Measurements from ENCODE around the gene FOXP4. TPM values are rescaled to one million over a fixed set of nuclear protein-coding genes. Genes with fewer than 3 reads are reported as not detected.
A peak's percentile ranks its signal among the peaks of the same experiment; 100 is the strongest.

FOXP4 gene
- 100 to 1,000 TPM in 1 of 4 donors, 10 to 100 TPM in 3; 13.8 to 150 (median 16.4) TPM for polyA plus RNA-seq
- long read RNA-seq, donor 1, full-length matches to known transcripts: 10 of 100 reads
- long read RNA-seq, donor 1, partial matches to known transcripts: 90 of 100 reads
- long read RNA-seq, donor 1, other reads (novel, unspliced or antisense): 0 of 100 reads
- long read RNA-seq, donor 2, full-length matches to known transcripts: 3 of 3 reads
- long read RNA-seq, donor 2, partial matches to known transcripts: 0 of 3 reads
- long read RNA-seq, donor 2, other reads (novel, unspliced or antisense): 0 of 3 reads
- long read RNA-seq, donor 3, full-length matches to known transcripts: 1 of 28 reads
- long read RNA-seq, donor 3, partial matches to known transcripts: 27 of 28 reads
- long read RNA-seq, donor 3, other reads (novel, unspliced or antisense): 0 of 28 reads
- long read RNA-seq, donor 4: 0 reads
- long read RNA-seq, donor 5, partial matches to known transcripts: 30 of 30 reads
- long read RNA-seq, donor 5, other reads (novel, unspliced or antisense): 0 of 30 reads
- long read RNA-seq, donor 6, full-length matches to known transcripts: 4 of 59 reads
- long read RNA-seq, donor 6, partial matches to known transcripts: 47 of 59 reads
- long read RNA-seq, donor 6, other reads (novel, unspliced or antisense): 8 of 59 reads
- long read RNA-seq, donor 7: 0 reads
- long read RNA-seq, donor 8: 0 reads
- long read RNA-seq, donor 9, partial matches to known transcripts: 0 of 2 reads
- long read RNA-seq, donor 9, other reads (novel, unspliced or antisense): 0 of 2 reads
- long read RNA-seq, donor 10, full-length matches to known transcripts: 5 of 10 reads
- long read RNA-seq, donor 10, partial matches to known transcripts: 5 of 10 reads
- long read RNA-seq, donor 10, other reads (novel, unspliced or antisense): 0 of 10 reads

GRCh38 chr6:41545703-41546474 is at the start of gene FOXP4:
FOXP4 (plus strand) TSS chr6:41546381; CDS start chr6:41565761, 19,380 bp downstream.
- no peak for FAIRE-seq
- WGBS, 3 donors: 0 to 1% (median 0%) methylated on average over 35 to 61 of the region's 61 CpGs
- H3K36me3 ChIP-seq (ENCODE audit: control insufficient read depth in 3 of 3, insufficient read depth in 2 of 3, low read depth in 1 of 3, low read length in 3 of 3): peaks cover 0 to 39% (median 0%) of the 10 kb centered on the region in 3 donors
- H3K27ac ChIP-seq (ENCODE audit: low read depth in 1 of 3, low read length in 2 of 3): peak within 1 kb of the TSS; percentile 61 to 88 (median 72)
- peak; percentile 94 to 95 for DNase-seq
- peak within 1 kb of the TSS; percentile 82 to 97 (median 93) for H3K4me3 ChIP-seq (ENCODE audit: low read depth in 1 of 3, low read length in 3 of 3)
- peaks cover 0 to 10% (median 0%) of the 10 kb centered on the region in 3 donors for H3K27me3 ChIP-seq (ENCODE audit: control insufficient read depth in 3 of 3, insufficient read depth in 3 of 3, low read length in 3 of 3)
- peaks cover 3 to 46% (median 15%) of the 10 kb centered on the region in 3 donors for H3K4me1 ChIP-seq (ENCODE audit: control insufficient read depth in 3 of 3, insufficient read depth in 2 of 3, low read depth in 1 of 3, low read length in 2 of 3)
- no peaks in the 10 kb centered on the region for H3K9me3 ChIP-seq (ENCODE audit: control insufficient read depth in 2 of 2, insufficient read depth in 1 of 2, low read depth in 1 of 2, low read length in 1 of 2)

GRCh38 chr6:41497573-41497972 is 48.6 kb upstream of the FOXP4 start:
- no peaks in the 10 kb centered on the region for H3K9me3 ChIP-seq (ENCODE audit: control insufficient read depth in 2 of 2, insufficient read depth in 1 of 2, low read depth in 1 of 2, low read length in 1 of 2)
- DNase-seq: peak in 1 of 2 donors; percentile 58
- H3K27ac ChIP-seq (ENCODE audit: low read depth in 1 of 3, low read length in 2 of 3): no peak overlapping the region
- no peak for FAIRE-seq
- H3K4me3 ChIP-seq (ENCODE audit: low read depth in 1 of 3, low read length in 3 of 3): no peak overlapping the region
- H3K4me1 ChIP-seq (ENCODE audit: control insufficient read depth in 3 of 3, insufficient read depth in 2 of 3, low read depth in 1 of 3, low read length in 2 of 3): peaks cover 0 to 27% (median 0%) of the 10 kb centered on the region in 3 donors
- H3K27me3 ChIP-seq (ENCODE audit: control insufficient read depth in 3 of 3, insufficient read depth in 3 of 3, low read length in 3 of 3): peaks cover 0 to 4% (median 0%) of the 10 kb centered on the region in 3 donors
- WGBS, 3 donors: 49 to 72% (median 62%) methylated on average over 3 of the region's 3 CpGs
- H3K36me3 ChIP-seq (ENCODE audit: control insufficient read depth in 3 of 3, insufficient read depth in 2 of 3, low read depth in 1 of 3, low read length in 3 of 3): no peaks in the 10 kb centered on the region

GRCh38 chr6:41497994-41498393 is 48.2 kb upstream of the FOXP4 start:
- Histone ChIP-seq H3K9me3 (ENCODE audit: control insufficient read depth in 2 of 2, insufficient read depth in 1 of 2, low read depth in 1 of 2, low read length in 1 of 2) (no peaks in the 10 kb centered on the region), H3K27ac (ENCODE audit: low read depth in 1 of 3, low read length in 2 of 3) (no peak overlapping the region), H3K27me3 (ENCODE audit: control insufficient read depth in 3 of 3, insufficient read depth in 3 of 3, low read length in 3 of 3) (peaks cover 0 to 4% (median 3%) of the 10 kb centered on the region in 3 donors), H3K4me1 (ENCODE audit: control insufficient read depth in 3 of 3, insufficient read depth in 2 of 3, low read depth in 1 of 3, low read length in 2 of 3) (peaks cover 0 to 31% (median 0%) of the 10 kb centered on the region in 3 donors), H3K36me3 (ENCODE audit: control insufficient read depth in 3 of 3, insufficient read depth in 2 of 3, low read depth in 1 of 3, low read length in 3 of 3) (no peaks in the 10 kb centered on the region), H3K4me3 (ENCODE audit: low read depth in 1 of 3, low read length in 3 of 3) (no peak overlapping the region)
- WGBS, 3 donors: 81 to 100% (median 89%) methylated on average over 2 of the region's 2 CpGs
- DNase-seq: no peak
- FAIRE-seq: no peak

- peaks cover 0 to 33% (median 0%) of the 10 kb centered on the region in 3 donors for H3K4me1 ChIP-seq (ENCODE audit: control insufficient read depth in 3 of 3, insufficient read depth in 2 of 3, low read depth in 1 of 3, low read length in 2 of 3)
- no peaks in the 10 kb centered on the region for H3K36me3 ChIP-seq (ENCODE audit: control insufficient read depth in 3 of 3, insufficient read depth in 2 of 3, low read depth in 1 of 3, low read length in 3 of 3)
- H3K27me3 ChIP-seq (ENCODE audit: control insufficient read depth in 3 of 3, insufficient read depth in 3 of 3, low read length in 3 of 3): peaks cover 0 to 3% (median 3%) of the 10 kb centered on the region in 3 donors
- FAIRE-seq (no peak), DNase-seq (peak in 1 of 2 donors; percentile 37)
- no peaks in the 10 kb centered on the region for H3K9me3 ChIP-seq (ENCODE audit: control insufficient read depth in 2 of 2, insufficient read depth in 1 of 2, low read depth in 1 of 2, low read length in 1 of 2)
- 69 to 80% (median 71%) methylated on average over 6 of the region's 6 CpGs for WGBS, 3 donors
- H3K27ac ChIP-seq (ENCODE audit: low read depth in 1 of 3, low read length in 2 of 3): peak overlapping the region in 1 of 3 donors; percentile 2
- no peak overlapping the region for H3K4me3 ChIP-seq (ENCODE audit: low read depth in 1 of 3, low read length in 3 of 3)
Observed at GRCh38 chr6:41498968-41499599, 47.1 kb upstream of the FOXP4 start.

- Histone ChIP-seq H3K27ac (ENCODE audit: low read depth in 1 of 3, low read length in 2 of 3) (no peak overlapping the region), H3K27me3 (ENCODE audit: control insufficient read depth in 3 of 3, insufficient read depth in 3 of 3, low read length in 3 of 3) (peaks cover 1 to 11% (median 3%) of the 10 kb centered on the region in 3 donors), H3K4me3 (ENCODE audit: low read depth in 1 of 3, low read length in 3 of 3) (no peak overlapping the region), H3K36me3 (ENCODE audit: control insufficient read depth in 3 of 3, insufficient read depth in 2 of 3, low read depth in 1 of 3, low read length in 3 of 3) (no peaks in the 10 kb centered on the region), H3K4me1 (ENCODE audit: control insufficient read depth in 3 of 3, insufficient read depth in 2 of 3, low read depth in 1 of 3, low read length in 2 of 3) (peaks cover 0 to 39% (median 0%) of the 10 kb centered on the region in 3 donors), H3K9me3 (ENCODE audit: control insufficient read depth in 2 of 2, insufficient read depth in 1 of 2, low read depth in 1 of 2, low read length in 1 of 2) (no peaks in the 10 kb centered on the region)
- 57 to 65% (median 58%) methylated on average over 3 of the region's 3 CpGs for WGBS, 3 donors
- FAIRE-seq (no peak), DNase-seq (no peak)
Observed at GRCh38 chr6:41500561-41500960, 45.6 kb upstream of the FOXP4 start.

GRCh38 chr6:41502566-41502916 is 43.6 kb upstream of the FOXP4 start:
- Histone ChIP-seq H3K4me1 (ENCODE audit: control insufficient read depth in 3 of 3, insufficient read depth in 2 of 3, low read depth in 1 of 3, low read length in 2 of 3) (peaks cover 0 to 41% (median 0%) of the 10 kb centered on the region in 3 donors), H3K4me3 (ENCODE audit: low read depth in 1 of 3, low read length in 3 of 3) (no peak overlapping the region), H3K36me3 (ENCODE audit: control insufficient read depth in 3 of 3, insufficient read depth in 2 of 3, low read depth in 1 of 3, low read length in 3 of 3) (no peaks in the 10 kb centered on the region), H3K27me3 (ENCODE audit: control insufficient read depth in 3 of 3, insufficient read depth in 3 of 3, low read length in 3 of 3) (peaks cover 3 to 11% (median 4%) of the 10 kb centered on the region in 3 donors), H3K9me3 (ENCODE audit: control insufficient read depth in 2 of 2, insufficient read depth in 1 of 2, low read depth in 1 of 2, low read length in 1 of 2) (no peaks in the 10 kb centered on the region), H3K27ac (ENCODE audit: low read depth in 1 of 3, low read length in 2 of 3) (peak overlapping the region in 2 of 3 donors; percentile 15 to 31)
- FAIRE-seq (no peak), DNase-seq (no peak)
- WGBS, 3 donors: 51 to 73% (median 69%) methylated on average over 5 of the region's 5 CpGs

- H3K27me3 ChIP-seq (ENCODE audit: control insufficient read depth in 3 of 3, insufficient read depth in 3 of 3, low read length in 3 of 3): peaks cover 3 to 11% (median 4%) of the 10 kb centered on the region in 3 donors
- peak overlapping the region in 1 of 3 donors; percentile 30 for H3K4me3 ChIP-seq (ENCODE audit: low read depth in 1 of 3, low read length in 3 of 3)
- H3K27ac ChIP-seq (ENCODE audit: low read depth in 1 of 3, low read length in 2 of 3): peak overlapping the region in 2 of 3 donors; percentile 15 to 31
- DNase-seq (peak in 1 of 2 donors; percentile 59), FAIRE-seq (no peak)
- H3K9me3 ChIP-seq (ENCODE audit: control insufficient read depth in 2 of 2, insufficient read depth in 1 of 2, low read depth in 1 of 2, low read length in 1 of 2): no peaks in the 10 kb centered on the region
- no peaks in the 10 kb centered on the region for H3K36me3 ChIP-seq (ENCODE audit: control insufficient read depth in 3 of 3, insufficient read depth in 2 of 3, low read depth in 1 of 3, low read length in 3 of 3)
- peaks cover 0 to 37% (median 0%) of the 10 kb centered on the region in 3 donors for H3K4me1 ChIP-seq (ENCODE audit: control insufficient read depth in 3 of 3, insufficient read depth in 2 of 3, low read depth in 1 of 3, low read length in 2 of 3)
- 29 to 61% (median 51%) methylated on average over 25 to 27 of the region's 27 CpGs for WGBS, 3 donors
Observed at GRCh38 chr6:41502917-41503671, 43.1 kb upstream of the FOXP4 start.
